HK-2 (cell line): Measurements from ENCODE around the gene PPARD.
"Not testable (repeated sequence)": the region's sequence is repeated elsewhere in the genome, so short reads cannot be mapped to it uniquely, and the experiment has no call there.

Experiments used
- DNase-seq: peaks from one replicate; pipeline ENCODE4 v3.0.0-alpha.2; 2018; ENCODE audit not compliant: unreplicated experiment

Gene PPARD

DNA sequence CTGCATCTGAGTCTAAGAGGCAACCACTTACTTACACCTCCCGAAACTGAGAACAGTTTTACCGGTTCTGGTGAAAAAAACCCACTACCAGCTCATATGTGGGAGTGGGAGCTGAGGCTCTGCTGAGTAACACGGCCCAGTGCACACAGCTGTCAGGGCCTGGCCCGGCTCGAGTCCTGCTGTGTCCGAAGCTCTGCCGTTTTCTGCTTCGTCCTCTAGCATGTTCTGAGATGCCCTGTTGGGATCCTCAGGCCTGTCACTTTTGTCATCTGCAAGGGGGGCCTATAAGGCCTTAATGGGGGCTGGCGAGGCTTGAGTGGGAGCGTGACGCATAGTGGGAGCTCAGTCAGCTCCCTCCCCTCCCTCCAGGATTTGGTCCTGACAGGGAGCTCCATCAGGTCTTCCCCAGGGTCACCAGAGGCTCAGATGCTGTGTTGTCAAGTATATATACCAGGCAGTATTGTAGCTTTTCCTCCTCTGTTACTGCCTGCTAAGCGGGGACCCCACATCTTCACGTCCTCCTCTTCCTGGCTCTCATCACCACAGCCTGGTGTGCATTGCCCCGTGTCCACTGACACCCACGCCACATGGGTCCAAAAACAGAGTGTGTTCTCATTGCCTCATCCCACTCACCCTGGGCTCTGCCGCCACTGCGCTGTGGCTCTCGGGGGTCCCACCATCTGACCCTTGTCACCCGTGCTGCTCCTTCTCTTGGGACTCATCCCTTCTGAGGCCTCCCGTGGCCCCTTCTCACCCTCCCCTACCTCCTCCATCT, 64.5 kb downstream of the PPARD start:
- no peak for DNase-seq

DNA sequence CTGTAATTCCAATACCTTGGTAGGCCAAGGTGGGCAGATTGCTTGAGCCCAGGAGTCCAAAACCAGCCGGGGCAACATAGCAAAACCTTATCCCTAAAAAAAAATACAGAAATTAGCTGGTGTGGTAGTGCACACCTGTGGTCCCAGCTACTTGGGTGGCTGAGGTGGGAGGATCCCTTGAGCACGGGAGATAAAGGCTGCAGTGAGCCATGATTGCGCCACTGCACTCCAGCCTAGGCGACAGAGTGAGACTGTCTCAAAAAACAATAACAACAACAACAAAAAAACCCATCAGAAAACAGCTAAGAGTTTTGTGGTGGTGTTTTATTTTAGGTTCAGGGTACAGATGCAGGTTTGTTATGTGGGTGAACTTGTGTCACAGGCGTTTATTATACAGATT, 66.9 kb downstream of the PPARD start:
- no peak for DNase-seq

- no peak for DNase-seq
Measured at GRCh38 chr6:35410131-35410530, 67.8 kb downstream of the PPARD start.

DNA sequence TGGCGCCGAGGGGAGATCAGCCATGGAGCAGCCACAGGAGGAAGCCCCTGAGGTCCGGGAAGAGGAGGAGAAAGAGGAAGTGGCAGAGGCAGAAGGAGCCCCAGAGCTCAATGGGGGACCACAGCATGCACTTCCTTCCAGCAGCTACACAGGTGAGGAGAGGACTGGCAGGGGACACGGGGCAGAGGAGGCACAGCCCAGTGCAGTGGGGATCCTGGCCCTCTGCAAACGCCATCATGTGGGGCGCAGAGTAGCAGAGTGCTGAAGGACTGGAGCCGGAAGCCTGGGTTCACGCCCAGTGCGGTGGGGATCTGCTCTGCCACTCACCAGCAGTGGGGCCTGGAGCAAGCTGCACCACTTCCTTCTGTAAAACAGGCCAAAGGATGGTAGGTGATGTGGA, 68.7 kb downstream of the PPARD start:
- DNase-seq, result no peak

GRCh38 chr6:35412102-35412501, 69.7 kb downstream of the PPARD start:
- DNase-seq, result no peak

DNA sequence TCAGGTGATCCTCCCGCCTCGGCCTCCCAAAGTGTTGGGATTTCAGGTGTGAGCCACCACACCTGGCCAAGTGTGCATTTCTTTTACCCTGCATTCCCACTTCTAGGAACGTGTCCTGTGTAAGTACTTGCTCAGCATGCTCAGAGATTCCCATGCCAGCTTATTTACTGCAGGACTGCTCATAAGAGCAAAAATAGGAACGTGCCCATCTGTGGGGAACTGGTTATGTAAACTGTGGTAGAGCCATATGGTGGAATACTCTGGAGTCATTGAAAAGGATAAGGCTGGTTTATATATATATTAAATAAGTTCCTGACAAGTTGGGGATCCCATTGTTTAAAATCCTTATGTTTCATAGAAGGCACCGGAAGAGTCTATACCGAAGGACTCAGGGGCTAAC, 71.6 kb downstream of the PPARD start:
- DNase-seq, result no peak

DNA sequence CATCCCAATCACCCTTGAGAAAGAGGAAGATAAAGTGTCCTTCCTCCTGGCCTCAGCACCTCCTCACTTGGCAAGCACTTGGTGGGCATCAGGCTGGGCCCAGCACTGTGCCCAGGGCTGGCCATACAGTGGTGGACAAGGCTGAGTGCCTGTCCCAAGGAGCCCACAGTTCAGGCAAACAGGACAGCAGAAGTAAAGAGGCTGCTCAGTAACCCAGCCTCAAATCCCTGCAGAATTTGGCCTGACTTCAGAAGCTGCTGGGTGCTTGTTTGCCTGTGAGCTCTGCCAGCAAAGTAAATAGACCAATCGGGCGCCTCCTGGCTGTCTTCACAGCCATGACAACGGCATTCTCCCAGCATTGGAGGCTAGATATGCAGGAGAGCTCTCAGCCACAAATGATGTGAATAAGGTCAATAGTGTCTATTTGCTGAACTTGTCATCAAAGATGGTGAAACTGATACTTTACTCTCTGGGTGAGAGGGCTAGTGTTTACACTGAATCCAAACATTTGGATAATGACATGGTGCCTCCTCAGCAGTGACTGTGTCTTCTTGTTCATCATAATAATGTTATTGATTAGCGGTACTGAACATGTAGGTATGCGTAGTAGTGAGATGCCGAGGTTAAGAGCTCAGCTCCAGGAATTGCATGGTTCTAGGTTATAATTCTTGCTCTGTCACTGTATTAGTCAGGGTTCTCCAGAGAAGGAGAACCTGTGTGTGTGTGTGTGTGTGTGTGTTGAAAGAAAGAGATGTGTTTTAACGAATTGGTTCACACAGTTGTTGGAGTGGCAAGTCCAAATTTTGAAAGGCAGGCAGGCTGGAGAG, 72.9 kb downstream of the PPARD start:
- no peak for DNase-seq

- DNase-seq, result no peak
Measured at GRCh38 chr6:35417979-35418661, 75.8 kb downstream of the PPARD start.

DNA sequence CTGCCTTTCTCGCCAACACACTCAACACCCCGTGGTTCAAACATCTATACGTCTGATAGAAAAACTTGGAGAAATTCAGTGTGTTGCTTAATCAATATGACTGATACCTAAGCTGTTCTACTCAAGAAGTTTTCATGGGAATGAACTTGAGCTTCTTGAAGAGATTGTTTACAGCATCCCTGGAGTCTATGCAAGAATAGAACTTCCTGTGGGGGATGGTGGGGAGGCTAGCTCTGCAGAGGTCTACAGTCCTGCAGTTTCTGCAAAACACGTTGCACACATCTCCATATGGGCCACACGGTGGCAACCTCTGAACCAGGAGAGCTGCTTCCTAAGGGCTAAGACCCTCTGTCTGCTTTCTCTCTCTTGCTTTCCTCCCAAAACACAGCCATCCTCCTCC, 77.1 kb downstream of the PPARD start:
- no peak for DNase-seq

- DNase-seq, result no peak
Measured at GRCh38 chr6:35419961-35420360, 77.6 kb downstream of the PPARD start.

GRCh38 chr6:35425284-35425683, 82.9 kb downstream of the PPARD start:
- no peak for DNase-seq

- DNase-seq, result no peak
Measured at GRCh38 chr6:35426074-35426473, 83.7 kb downstream of the PPARD start.

DNA sequence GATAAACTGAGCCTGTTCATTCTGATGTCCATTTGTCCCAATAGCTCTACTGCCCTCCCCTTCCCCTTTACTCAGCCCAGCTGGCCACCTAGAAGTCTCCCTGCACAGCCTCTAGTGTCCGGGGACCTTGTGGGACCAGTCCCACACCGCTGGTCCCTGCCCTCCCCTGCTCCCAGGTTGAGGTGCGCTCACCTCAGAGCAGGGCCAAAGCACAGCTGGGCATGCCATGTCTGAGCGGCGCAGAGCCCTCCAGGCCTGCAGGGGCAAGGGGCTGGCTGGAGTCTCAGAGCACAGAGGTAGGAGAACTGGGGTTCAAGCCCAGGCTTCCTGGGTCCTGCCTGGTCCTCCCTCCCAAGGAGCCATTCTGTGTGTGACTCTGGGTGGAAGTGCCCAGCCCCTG, 85.1 kb downstream of the PPARD start:
- no peak for DNase-seq

GRCh38 chr6:35427851-35428321, 85.5 kb downstream of the PPARD start:
- DNase-seq, result no peak

GRCh38 chr6:35428421-35429149, 86.2 kb downstream of the PPARD start:
- DNase-seq, result no peak

DNA sequence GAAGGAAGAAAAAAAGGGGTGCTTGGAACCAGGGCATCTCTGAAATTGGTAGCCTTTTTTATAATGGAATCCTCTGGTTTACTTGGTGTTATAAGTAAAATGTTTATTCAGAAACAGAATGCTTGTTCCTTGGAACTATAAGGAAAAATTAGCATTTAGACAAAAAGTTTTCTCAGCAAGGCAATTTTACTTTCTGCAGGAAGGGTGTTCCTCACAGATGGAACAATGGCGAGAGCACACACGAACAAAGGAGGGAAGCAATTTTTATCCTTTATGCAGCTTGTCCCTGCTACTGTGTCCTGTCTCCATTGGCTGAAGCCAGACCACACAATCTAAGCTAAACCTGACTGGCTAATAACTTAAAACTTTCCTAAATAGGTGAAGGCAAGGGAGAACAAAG, 87.1 kb downstream of the PPARD start:
- DNase-seq, result no peak

GRCh38 chr6:35432291-35432690, 89.9 kb downstream of the PPARD start:
- DNase-seq, result no peak

- DNase-seq, result not testable (repeated sequence)
Measured at GRCh38 chr6:35432702-35433101, 90.3 kb downstream of the PPARD start.

GRCh38 chr6:35435074-35435837, 92.9 kb downstream of the PPARD start:
- no peak for DNase-seq

DNA sequence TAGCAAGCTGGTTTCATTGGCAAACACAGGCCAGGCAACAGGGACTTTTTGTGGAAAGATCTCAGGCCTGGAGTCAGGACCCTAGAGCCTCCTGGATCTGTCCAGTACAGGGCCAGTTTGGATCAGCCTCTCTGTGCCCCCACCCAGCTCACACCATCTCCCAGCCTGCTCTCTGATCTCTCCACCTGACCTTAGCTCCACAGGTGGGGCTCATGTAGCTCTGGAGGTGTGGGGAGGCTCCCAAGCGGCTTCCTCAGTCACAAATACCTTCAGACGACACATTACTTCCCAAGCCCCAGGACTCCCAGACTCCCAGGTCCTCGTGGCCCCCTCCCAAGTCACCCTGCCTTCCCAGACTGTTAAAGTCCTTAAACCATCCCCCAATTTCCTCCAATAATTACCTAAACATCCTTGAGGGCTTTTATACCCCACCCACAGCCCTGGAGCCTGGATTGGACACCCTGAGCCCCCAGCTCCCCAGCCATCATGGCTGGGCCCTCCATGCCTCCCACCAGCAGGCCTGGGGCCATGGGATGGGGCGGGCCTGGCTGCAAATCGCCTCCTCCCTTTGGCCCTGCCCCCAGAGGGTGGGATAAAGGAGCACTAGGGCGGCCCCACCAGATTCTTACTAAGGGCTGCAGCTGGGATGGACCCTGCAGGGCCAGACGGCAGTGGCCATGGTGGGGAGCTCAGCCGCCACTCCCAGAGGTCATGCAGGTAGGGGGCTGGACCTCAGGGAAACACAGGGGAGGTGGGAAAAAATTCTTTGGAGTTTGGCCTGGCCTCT, 93.9 kb downstream of the PPARD start:
- DNase-seq, result no peak
